Calu3 (cell line): ENCODE data around the gene ELAVL2. TPM values are rescaled to one million over a fixed set of nuclear protein-coding genes. Genes with fewer than 3 reads are reported as not detected.

Experiments used
- BruUV-seq: library from RNA; stranded (reverse); fragments of 400-500 nt; replicated peaks from 2 replicates; lab custom pipeline; 2021; lab: Mats Ljungman, UMichigan
- CTCF ChIA-PET: fragments of 300-600 bp; sonication (Branson Sonifier 250); formaldehyde crosslinking; loops from one replicate; lab custom pipeline; 2022; ENCODE audit warnings: antibody characterized with exemption; lab: Charles Lee
- DNase-seq: peaks from one replicate; pipeline ENCODE4 v3.0.0; 2022
- H3K27ac Mint-ChIP-seq: one replicate; pipeline ENCODE4 v1.8.0; 2022; ENCODE audit warnings: mixed read lengths; ENCODE audit not compliant: unreplicated experiment
- H3K27me3 Mint-ChIP-seq: one replicate; pipeline ENCODE4 v1.8.0; 2022; ENCODE audit warnings: mixed read lengths; ENCODE audit not compliant: unreplicated experiment
- H3K36me3 Mint-ChIP-seq: one replicate; pipeline ENCODE4 v1.8.0; 2022; ENCODE audit warnings: mild to moderate bottlenecking, moderate library complexity, mixed read lengths; ENCODE audit not compliant: insufficient read depth, unreplicated experiment
- H3K4me1 Mint-ChIP-seq: one replicate; pipeline ENCODE4 v1.8.0; 2022; ENCODE audit warnings: mild to moderate bottlenecking, low read depth, mixed read lengths; ENCODE audit not compliant: unreplicated experiment
- H3K4me3 Mint-ChIP-seq: one replicate; pipeline ENCODE4 v1.8.0; 2022; ENCODE audit warnings: mild to moderate bottlenecking, low read depth, moderate library complexity, mixed read lengths; ENCODE audit not compliant: unreplicated experiment
- H3K9me3 Mint-ChIP-seq: one replicate; pipeline ENCODE4 v1.8.0; 2022; ENCODE audit warnings: low read depth, mixed read lengths; ENCODE audit not compliant: unreplicated experiment
- CTCF ChIP-seq: fragments of 200-600 bp; IDR thresholded peaks from one replicate; pipeline ENCODE4 v1.8.0; 2022; ENCODE audit warnings: antibody characterized with exemption; ENCODE audit not compliant: unreplicated experiment
- intact Hi-C: fragments of 100-400 bp; cut with micrococcal nuclease; formaldehyde crosslinking; loops from one replicate; pipeline ENCODE4 v1.10.0; 2022; ENCODE audit not compliant: unreplicated experiment
- total RNA-seq: library from RNA; stranded (reverse); gene quantifications from 2 replicates; pipeline ENCODE4 v1.2.3, GENCODE V29; 2022

The ELAVL2 gene
- total RNA-seq, 1 experiment from 2014 or later: not detected

GRCh38 chr9:23772385-23772783, 53.7 kb downstream of the ELAVL2 start:
- no peak for TF ChIP-seq CTCF
- intact Hi-C loops: no loop called here
- no peak overlapping the region for H3K27ac Mint-ChIP-seq
- DNase-seq: no peak
- CTCF ChIA-PET: no interaction called here
- H3K9me3 Mint-ChIP-seq: peaks cover 2% of the 10 kb centered on the region
- no peaks in the 10 kb centered on the region for H3K36me3 Mint-ChIP-seq
- no peaks in the 10 kb centered on the region for H3K4me1 Mint-ChIP-seq
- no peaks in the 10 kb centered on the region for H3K27me3 Mint-ChIP-seq
- H3K4me3 Mint-ChIP-seq: no peak overlapping the region
- no TSS peak for BruUV-seq

GRCh38 chr9:23771746-23772384, 54.2 kb downstream of the ELAVL2 start:
- Mint-ChIP-seq H3K27ac (no peak overlapping the region), H3K4me3 (no peak overlapping the region), H3K4me1 (no peaks in the 10 kb centered on the region), H3K36me3 (no peaks in the 10 kb centered on the region), H3K9me3 (peaks cover 2% of the 10 kb centered on the region), H3K27me3 (no peaks in the 10 kb centered on the region)
- CTCF ChIA-PET: no interaction called here
- no peak for DNase-seq
- TF ChIP-seq CTCF: no peak
- intact Hi-C loops: no loop called here
- no TSS peak for BruUV-seq

GRCh38 chr9:23769307-23769935, 56.6 kb downstream of the ELAVL2 start:
- Mint-ChIP-seq H3K36me3 (no peaks in the 10 kb centered on the region), H3K9me3 (peaks cover 5% of the 10 kb centered on the region), H3K4me1 (no peaks in the 10 kb centered on the region), H3K27me3 (no peaks in the 10 kb centered on the region), H3K4me3 (no peak overlapping the region), H3K27ac (no peak overlapping the region)
- DNase-seq: no peak
- TF ChIP-seq CTCF: no peak
- intact Hi-C loops: no loop called here
- BruUV-seq: no TSS peak
- CTCF ChIA-PET: no interaction called here

GRCh38 chr9:23768861-23769260, 57.2 kb downstream of the ELAVL2 start:
- intact Hi-C loops: no loop called here
- Mint-ChIP-seq H3K9me3 (peaks cover 5% of the 10 kb centered on the region), H3K27me3 (no peaks in the 10 kb centered on the region), H3K36me3 (no peaks in the 10 kb centered on the region), H3K4me1 (no peaks in the 10 kb centered on the region), H3K27ac (no peak overlapping the region), H3K4me3 (no peak overlapping the region)
- TF ChIP-seq CTCF: no peak
- CTCF ChIA-PET: no interaction called here
- DNase-seq: no peak
- BruUV-seq: no TSS peak
